HG03575 (cell line): Measurements from ENCODE around the gene SLC19A2.
"Not testable (repeated sequence)": the region's sequence is repeated elsewhere in the genome, so short reads cannot be mapped to it uniquely, and the experiment has no call there.

Experiments
- ATAC-seq: cut with Tn5 transposase; IDR thresholded peaks from one replicate; pipeline ENCODE4 v1.9.1; 2021; ENCODE audit not compliant: unreplicated experiment, insufficient number of reproducible peaks, low FRiP score; ENCODE audit errors: extremely low read depth

Gene SLC19A2

GRCh38 chr1:169511316-169512005 lies 25.7 kb upstream of the SLC19A2 start:
- no peak for ATAC-seq

- no peak for ATAC-seq
Measured at GRCh38 chr1:169510060-169510459, 24.3 kb upstream of the SLC19A2 start.

- ATAC-seq = no peak
Measured at GRCh38 chr1:169509354-169509753, 23.6 kb upstream of the SLC19A2 start.

GRCh38 chr1:169508432-169509338 lies 22.9 kb upstream of the SLC19A2 start:
- no peak for ATAC-seq

- no peak for ATAC-seq
Measured at GRCh38 chr1:169507413-169507812, 21.7 kb upstream of the SLC19A2 start.

- not testable (repeated sequence) for ATAC-seq
Measured at GRCh38 chr1:169503601-169504000, 17.9 kb upstream of the SLC19A2 start.

GRCh38 chr1:169499807-169500206 lies 14.1 kb upstream of the SLC19A2 start:
- ATAC-seq = no peak

GRCh38 chr1:169497317-169497716 lies 11.6 kb upstream of the SLC19A2 start:
- ATAC-seq = no peak

GRCh38 chr1:169495916-169496315 lies 10.2 kb upstream of the SLC19A2 start:
- no peak for ATAC-seq

- no peak for ATAC-seq
Measured at GRCh38 chr1:169495046-169495775, 9.5 kb upstream of the SLC19A2 start.

GRCh38 chr1:169494343-169494742 lies 8.6 kb upstream of the SLC19A2 start:
- ATAC-seq = no peak

GRCh38 chr1:169493251-169493650 lies 7.5 kb upstream of the SLC19A2 start:
- no peak for ATAC-seq

GRCh38 chr1:169491845-169492281 lies 6.1 kb upstream of the SLC19A2 start:
- ATAC-seq = no peak

GRCh38 chr1:169488157-169488556 lies 2.4 kb upstream of the SLC19A2 start:
- no peak for ATAC-seq

- no peak for ATAC-seq
Measured at GRCh38 chr1:169487561-169487960, 1.8 kb upstream of the SLC19A2 start.

GRCh38 chr1:169487133-169487532 lies 1.4 kb upstream of the SLC19A2 start:
- no peak for ATAC-seq

- no peak for ATAC-seq
Measured at GRCh38 chr1:169486281-169487051, 722 bp upstream of the SLC19A2 start.

- ATAC-seq = peak; percentile 10
Measured at GRCh38 chr1:169484683-169485430, 887 bp downstream of the SLC19A2 start.
